Lower leg skin (tissue), 4 donors: ENCODE results near the gene YPEL3. TPM values are rescaled to one million over a fixed set of nuclear protein-coding genes. Genes with fewer than 3 reads are reported as not detected.

Experiments used
- DNase-seq, 2 donors: peaks; one replicate each; pipeline ENCODE4 v3.0.0-alpha.2; 2019; ENCODE audit warnings: low spot score in 2 of 2
- H3K4me3 ChIP-seq: fragments of 200-600 bp; sonication (generic); 2 replicates; pipeline ENCODE4 v1.5.1; 2017; ENCODE audit warnings: mild to moderate bottlenecking, low read depth; ENCODE audit not compliant: poor library complexity, severe bottlenecking
- POLR2A ChIP-seq, 2 donors: fragments of 450-650 bp; IDR thresholded peaks; one replicate each; pipeline ENCODE4 v1.6.1; 2016 to 2017; ENCODE audit warnings: antibody characterized with exemption in 2 of 2, mild to moderate bottlenecking in 1 of 2, moderate library complexity in 1 of 2
- WGBS, 2 donors: methylation state at CpG; one replicate each; pipeline ENCODE4 v1.1.5; 2018; 5-methylcytosine and 5-hydroxymethylcytosine counted together
- intact Hi-C: fragments of 100-400 bp; cut with DNase I; formaldehyde crosslinking; loops from one replicate; pipeline ENCODE4 v1.15.0; 2023; ENCODE audit warnings: low total_unique reads
- total RNA-seq, 4 donors: library from RNA; depleted of rRNA; stranded (reverse); fragments of >200 nt; gene quantifications; one replicate each; pipeline ENCODE4 v1.1.0, GENCODE V29; 2016
- TF ChIP-seq, protein P1 (sequence below), 3 donors: fragments of 450-650 bp; IDR thresholded peaks; one replicate each; pipeline ENCODE4 v1.5.1; 2016; ENCODE audit warnings: antibody characterized with exemption in 3 of 3, mild to moderate bottlenecking in 3 of 3, moderate library complexity in 2 of 3

The YPEL3 gene
- total RNA-seq, 4 donors from 2014 or later, result 185 to 351 (median 229) TPM

DNA sequence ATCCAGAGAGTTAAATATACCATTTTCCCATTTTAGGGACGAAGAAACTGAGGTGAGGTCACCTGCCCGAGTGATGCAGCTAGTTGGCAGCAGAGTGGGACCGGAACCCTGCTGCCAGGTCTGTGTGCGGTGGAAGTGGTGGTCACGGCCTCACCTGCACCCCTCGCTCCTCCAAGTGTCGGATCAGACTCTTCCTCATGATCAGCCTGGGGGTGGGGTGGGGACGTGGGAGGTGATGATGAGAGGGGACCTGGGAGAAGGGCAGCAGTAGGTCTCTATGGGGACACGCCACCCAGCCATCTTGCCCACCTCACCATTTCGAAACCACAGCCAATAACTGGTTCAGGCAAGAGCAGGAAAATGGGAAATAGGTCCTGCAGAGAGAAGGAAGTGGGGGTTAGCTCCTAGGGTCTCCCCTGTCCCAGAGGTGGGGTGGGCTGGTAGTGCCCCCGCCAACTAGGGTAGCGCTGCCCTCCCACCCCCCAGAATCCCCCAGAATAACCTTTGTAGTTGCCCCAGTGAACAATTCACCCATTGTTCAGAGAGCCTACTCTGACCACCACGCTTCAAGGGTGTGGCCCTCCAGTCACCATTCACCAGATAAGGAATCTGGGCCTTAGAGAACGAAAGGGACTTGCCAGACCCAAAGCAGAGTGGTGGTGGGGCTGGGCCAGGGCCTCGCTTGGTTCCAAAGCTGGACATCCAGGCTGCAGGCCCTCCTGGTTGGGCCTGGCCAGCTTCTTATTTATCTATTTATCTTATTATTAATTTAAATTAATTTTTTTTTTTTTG, 12.2 kb upstream of the YPEL3 start:
- intact Hi-C loops, result no loop called here
- no peak for DNase-seq
- H3K4me3 ChIP-seq, result no peak overlapping the region
- no peak for TF ChIP-seq POLR2A (IDR thresholded peaks at IDR 0.05)
- TF ChIP-seq, protein P1, sequence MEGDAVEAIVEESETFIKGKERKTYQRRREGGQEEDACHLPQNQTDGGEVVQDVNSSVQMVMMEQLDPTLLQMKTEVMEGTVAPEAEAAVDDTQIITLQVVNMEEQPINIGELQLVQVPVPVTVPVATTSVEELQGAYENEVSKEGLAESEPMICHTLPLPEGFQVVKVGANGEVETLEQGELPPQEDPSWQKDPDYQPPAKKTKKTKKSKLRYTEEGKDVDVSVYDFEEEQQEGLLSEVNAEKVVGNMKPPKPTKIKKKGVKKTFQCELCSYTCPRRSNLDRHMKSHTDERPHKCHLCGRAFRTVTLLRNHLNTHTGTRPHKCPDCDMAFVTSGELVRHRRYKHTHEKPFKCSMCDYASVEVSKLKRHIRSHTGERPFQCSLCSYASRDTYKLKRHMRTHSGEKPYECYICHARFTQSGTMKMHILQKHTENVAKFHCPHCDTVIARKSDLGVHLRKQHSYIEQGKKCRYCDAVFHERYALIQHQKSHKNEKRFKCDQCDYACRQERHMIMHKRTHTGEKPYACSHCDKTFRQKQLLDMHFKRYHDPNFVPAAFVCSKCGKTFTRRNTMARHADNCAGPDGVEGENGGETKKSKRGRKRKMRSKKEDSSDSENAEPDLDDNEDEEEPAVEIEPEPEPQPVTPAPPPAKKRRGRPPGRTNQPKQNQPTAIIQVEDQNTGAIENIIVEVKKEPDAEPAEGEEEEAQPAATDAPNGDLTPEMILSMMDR (IDR thresholded peaks at IDR 0.05), result no peak
- WGBS, 2 donors, result 90 to 95% methylated on average over 14 of the region's 15 CpGs

DNA sequence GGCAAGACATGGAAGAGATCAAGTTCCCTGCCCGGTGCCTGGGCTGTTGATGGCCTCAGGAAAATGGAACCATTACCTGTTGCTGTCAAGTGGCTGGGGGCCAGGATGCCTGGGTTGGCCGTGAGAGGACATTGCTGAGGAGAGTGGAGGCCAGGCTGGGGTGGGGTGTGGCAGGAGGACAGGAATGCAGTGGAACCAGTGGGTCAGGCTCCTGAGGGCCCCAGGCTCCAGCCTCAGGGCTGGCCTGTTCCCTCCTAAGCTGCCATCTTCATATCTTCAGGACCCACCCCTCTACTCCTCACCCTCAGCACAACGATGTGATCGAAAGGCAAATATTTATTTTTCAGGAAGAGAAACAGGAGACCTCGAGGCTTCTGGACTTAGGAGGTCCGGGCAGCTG, 8.5 kb upstream of the YPEL3 start:
- DNase-seq, result no peak
- intact Hi-C loops, result no loop called here
- no peak overlapping the region for H3K4me3 ChIP-seq
- no peak for TF ChIP-seq POLR2A (IDR thresholded peaks at IDR 0.05)
- TF ChIP-seq, protein P1 (IDR thresholded peaks at IDR 0.05), result no peak
- 75 to 80% methylated on average over 6 of the region's 6 CpGs for WGBS, 2 donors

DNA sequence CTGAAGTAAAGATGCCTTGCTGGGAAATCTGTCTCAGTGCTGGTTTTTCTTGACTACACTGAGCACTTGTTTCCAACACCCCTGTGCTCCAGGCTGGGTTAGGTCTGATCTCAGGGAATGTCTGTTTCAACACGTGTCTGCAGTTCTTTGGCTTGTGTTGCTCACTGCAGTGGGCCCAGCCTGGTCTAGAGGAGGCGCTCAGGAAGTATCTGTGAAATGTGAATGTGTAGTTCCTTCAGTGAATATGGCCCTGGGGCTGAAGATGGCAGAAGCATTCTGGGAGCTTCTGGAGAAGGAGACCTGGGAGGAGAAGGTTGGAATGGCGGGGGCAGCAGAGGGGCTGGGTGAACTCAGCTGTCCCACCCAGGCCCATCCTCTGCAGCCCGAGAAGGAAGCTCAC, 8.1 kb upstream of the YPEL3 start:
- intact Hi-C loops, result no loop called here
- no peak for TF ChIP-seq POLR2A (IDR thresholded peaks at IDR 0.05)
- TF ChIP-seq, protein P1 (IDR thresholded peaks at IDR 0.05), result no peak
- WGBS, 2 donors, result 79 to 80% methylated on average over 4 of the region's 4 CpGs

DNA sequence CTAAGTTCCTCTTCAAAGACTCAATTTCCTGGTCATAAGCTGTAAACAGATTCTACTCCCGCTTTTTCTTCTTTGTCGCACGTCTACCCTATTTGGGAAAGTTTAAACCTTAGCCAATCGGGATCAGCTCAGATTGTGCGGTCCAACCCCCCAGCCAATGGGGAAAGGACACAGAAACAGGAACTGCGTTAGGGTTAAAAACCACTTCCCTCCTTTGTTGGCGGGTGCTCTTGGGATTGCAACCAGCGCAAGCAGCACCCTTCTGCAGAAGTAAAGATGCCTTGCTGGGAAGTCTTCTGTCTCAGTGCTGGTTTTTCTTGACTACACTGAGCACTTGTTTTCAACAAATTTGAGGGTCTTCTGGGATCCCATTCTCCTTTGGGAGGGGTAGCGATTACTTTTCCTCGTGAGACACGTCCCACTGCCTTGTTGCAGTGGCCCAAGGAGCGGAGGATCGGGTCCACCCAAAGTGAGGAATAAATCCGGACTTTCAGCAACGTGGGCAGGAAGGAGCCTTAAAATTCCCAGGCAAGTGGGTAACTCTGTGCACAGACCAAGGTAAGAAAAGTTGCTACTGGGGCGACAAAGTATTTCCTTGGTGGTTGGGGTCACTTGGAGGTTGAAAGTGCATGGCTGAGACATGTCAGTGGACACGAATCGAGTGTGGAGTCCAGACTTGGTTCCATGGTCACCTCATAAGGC, 1.0 kb upstream of the YPEL3 start:
- TF ChIP-seq POLR2A (IDR thresholded peaks at IDR 0.05), result no peak
- TF ChIP-seq, protein P1 (IDR thresholded peaks at IDR 0.05), result no peak
- intact Hi-C loops, result no loop called here
- 95 to 97% methylated on average over 18 of the region's 18 CpGs for WGBS, 2 donors
- H3K4me3 ChIP-seq, result no peak overlapping the region
- no peak for DNase-seq

More for the DNA sequence above, 8.1 kb upstream of the YPEL3 start:
- no peak for DNase-seq
- H3K4me3 ChIP-seq, result no peak overlapping the region

DNA sequence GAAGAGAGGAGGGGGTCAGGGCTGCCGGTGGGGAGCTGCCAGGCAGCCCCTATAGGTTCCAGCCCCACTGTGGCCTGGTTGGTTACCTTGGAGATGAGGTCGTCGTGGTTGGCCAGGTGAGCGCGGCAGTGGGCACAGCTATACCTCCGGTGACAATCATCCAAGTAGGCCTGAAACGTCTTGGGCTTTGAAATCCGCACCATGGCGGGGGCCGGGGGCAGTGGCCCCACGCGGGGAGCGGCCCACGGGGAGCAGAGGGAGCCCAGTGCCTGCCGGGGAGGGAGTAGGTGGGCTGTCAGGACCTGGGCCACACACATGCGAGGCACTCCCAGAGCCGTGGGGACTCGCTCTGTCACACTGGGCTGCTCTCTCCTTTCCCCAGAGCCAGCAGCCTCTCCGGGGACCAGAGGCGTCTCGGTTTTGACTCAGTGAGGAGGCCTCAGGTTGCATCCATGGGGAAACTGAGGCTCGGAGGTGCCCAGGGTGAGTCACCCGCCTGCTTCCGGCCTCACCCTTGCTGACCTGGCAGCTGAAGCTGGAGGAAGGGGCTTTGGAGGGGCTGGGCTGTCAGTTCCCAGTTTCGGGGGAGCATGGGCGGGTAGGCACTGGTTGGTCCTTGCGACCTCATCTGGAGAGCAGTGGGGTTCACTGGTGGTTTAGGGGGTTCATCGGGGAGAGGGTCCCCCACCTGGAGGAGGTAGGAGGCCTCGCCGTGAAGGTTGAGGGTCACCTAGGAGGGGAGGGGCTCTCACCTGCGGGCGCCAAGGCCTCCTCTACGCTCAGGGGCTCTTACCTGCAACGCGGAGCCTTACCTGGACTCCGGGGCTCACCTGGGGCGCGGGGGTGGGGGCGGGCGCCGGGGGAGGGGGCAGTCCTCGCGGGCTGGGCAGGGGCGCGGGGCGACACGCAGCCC, 591 bp downstream of the YPEL3 start:
- intact Hi-C loops, result no loop called here
- H3K4me3 ChIP-seq, result peak overlapping the region; percentile 92
- peak in 1 of 2 donors; percentile 29 for DNase-seq
- WGBS, 2 donors, result 10 to 14% methylated on average over 28 to 30 of the region's 47 CpGs
- no peak for TF ChIP-seq POLR2A (IDR thresholded peaks at IDR 0.05)
- TF ChIP-seq, protein P1 (IDR thresholded peaks at IDR 0.05), result no peak
